ENCODE measurements around the gene LPCAT1. TPM values are rescaled to one million over a fixed set of nuclear protein-coding genes. Genes with fewer than 3 reads are reported as not detected.

Gene LPCAT1
- total and polyA plus RNA-seq, 10 of the 15 experiments (the other 5 are each of a cell fraction or from before 2014, with no cell fraction given) = 2.3 to 109 (median 72.7) TPM

GRCh38 chr5:1537603-1538154, 13.9 kb upstream of the LPCAT1 start (continued):
- TF ChIP-seq BHLHE40 (IDR thresholded peaks at IDR 0.05; ENCODE audit: borderline replicate concordance in 1 of 2, low read depth in 2 of 2, low read length in 1 of 2) (no peak), HSF1 (IDR thresholded peaks at IDR 0.05; ENCODE audit: low read depth, low read length) (no peak), SP1 (IDR thresholded peaks at IDR 0.05; ENCODE audit: low read depth, low read length) (no peak), MAX (IDR thresholded peaks at IDR 0.05; ENCODE audit: low read depth, low read length) (no peak), ZNF24 (IDR thresholded peaks at IDR 0.05) (no peak), PBX3 (IDR thresholded peaks at IDR 0.05; ENCODE audit: insufficient replicate concordance, low read depth, low read length) (no peak), E2F4 (IDR thresholded peaks at IDR 0.05; ENCODE audit: low read depth, low read length) (no peak), IRF4 (IDR thresholded peaks at IDR 0.05; ENCODE audit: low read depth, low read length) (no peak), HCFC1 (IDR thresholded peaks at IDR 0.05; ENCODE audit: low read length) (no peak), TCF7 (IDR thresholded peaks at IDR 0.05; ENCODE audit: borderline replicate concordance) (no peak), CBFB (IDR thresholded peaks at IDR 0.05; ENCODE audit: low read depth) (no peak)
